ENCODE measurements around the gene SLC17A5.

DNA sequence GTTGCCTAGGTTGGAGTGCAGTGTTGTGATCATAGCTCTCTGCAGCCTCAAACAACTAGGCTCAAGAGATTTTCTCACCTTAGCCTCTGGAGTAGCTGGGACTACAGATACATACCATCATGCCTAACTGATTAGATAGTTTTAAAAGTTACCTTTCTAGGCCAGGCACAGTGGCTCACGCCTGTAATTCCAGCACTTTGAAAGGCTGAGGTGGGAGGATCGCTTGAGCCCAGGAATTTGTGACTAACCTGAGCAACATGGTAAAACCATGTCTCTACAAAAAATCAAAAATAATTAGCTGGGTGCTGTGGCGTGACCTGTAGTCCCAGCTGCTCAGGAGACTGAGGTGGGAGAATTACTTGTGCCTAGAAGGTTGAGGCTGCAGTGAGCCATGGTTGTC is 41.2 kb downstream of the SLC17A5 start:
- TF ChIP-seq, protein P1, sequence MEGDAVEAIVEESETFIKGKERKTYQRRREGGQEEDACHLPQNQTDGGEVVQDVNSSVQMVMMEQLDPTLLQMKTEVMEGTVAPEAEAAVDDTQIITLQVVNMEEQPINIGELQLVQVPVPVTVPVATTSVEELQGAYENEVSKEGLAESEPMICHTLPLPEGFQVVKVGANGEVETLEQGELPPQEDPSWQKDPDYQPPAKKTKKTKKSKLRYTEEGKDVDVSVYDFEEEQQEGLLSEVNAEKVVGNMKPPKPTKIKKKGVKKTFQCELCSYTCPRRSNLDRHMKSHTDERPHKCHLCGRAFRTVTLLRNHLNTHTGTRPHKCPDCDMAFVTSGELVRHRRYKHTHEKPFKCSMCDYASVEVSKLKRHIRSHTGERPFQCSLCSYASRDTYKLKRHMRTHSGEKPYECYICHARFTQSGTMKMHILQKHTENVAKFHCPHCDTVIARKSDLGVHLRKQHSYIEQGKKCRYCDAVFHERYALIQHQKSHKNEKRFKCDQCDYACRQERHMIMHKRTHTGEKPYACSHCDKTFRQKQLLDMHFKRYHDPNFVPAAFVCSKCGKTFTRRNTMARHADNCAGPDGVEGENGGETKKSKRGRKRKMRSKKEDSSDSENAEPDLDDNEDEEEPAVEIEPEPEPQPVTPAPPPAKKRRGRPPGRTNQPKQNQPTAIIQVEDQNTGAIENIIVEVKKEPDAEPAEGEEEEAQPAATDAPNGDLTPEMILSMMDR (IDR thresholded peaks at IDR 0.05; ENCODE audit: extremely low read depth in 1 of 2, insufficient read depth in 1 of 2, low read depth in 1 of 2, low read length in 2 of 2) = no peak
- no peak for TF ChIP-seq MAX (IDR thresholded peaks at IDR 0.05; ENCODE audit: insufficient read depth, insufficient read length)
- TF ChIP-seq POLR2A (IDR thresholded peaks at IDR 0.05; ENCODE audit: low read depth, low read length) = no peak
- no peak for TF ChIP-seq POLR2AphosphoS5 (IDR thresholded peaks at IDR 0.05; ENCODE audit: insufficient read depth, low read depth, low read length)
- no peak for TF ChIP-seq JUN (IDR thresholded peaks at IDR 0.05; ENCODE audit: borderline replicate concordance, insufficient read depth, insufficient read length, low read depth)
- no peak for TF ChIP-seq EZH2 (IDR thresholded peaks at IDR 0.05; ENCODE audit: borderline replicate concordance, low read depth, low read length, severe bottlenecking)
- no peak for TF ChIP-seq FOS (IDR thresholded peaks at IDR 0.05; ENCODE audit: borderline replicate concordance, insufficient read depth, low read length)
